Stimulated activated CD4-positive, alpha-beta T cell treated with anti-CD3 and anti-CD28 coated beads, Interleukin-1b, Interleukin-23, amount 100 ng/mL, for 1 hour (primary cell): ENCODE data around the gene ECE2.

Experiments used
- DNase-seq, 2 donors: peaks; one replicate each; pipeline ENCODE4 v3.0.0-alpha.2; 2020; ENCODE audit warnings: low read depth in 2 of 2

ECE2 gene

DNA sequence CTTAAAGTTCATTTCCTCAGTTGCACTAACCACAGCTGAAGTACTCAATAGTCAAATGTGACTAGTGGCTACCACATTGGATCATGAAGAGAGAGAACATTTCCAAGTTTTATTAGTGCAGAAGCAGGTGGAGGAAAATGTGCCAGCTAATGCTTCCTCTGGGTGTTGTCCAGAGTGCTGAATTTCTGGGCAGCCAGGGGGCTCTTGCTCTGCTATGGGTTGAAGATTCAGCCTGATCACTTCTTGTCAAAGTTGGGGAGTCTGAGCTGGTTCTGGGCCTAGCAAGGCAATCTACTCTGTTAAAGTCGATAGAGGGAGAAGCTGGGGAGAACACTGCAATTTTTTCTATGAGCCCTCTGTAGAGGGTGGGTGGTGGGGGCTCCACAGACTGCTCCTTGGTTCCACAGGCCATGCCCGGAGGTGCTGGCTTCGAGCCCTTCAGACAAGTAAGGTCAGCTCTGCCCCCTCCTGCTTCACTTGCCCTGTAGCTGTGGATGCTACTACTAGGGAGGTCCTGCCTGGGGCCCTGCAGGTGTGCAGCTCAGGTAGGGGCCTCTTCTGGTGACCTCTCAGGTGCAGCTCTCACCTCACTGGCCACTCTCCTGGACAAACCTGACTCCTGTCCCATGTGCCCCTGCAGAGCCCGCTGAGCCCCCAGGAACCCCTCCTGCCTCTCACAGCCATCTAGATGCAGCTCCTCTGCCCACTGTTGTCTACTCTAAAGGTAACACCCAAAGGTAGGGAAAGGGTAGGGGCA is 35.3 kb upstream of the ECE2 start:
- DNase-seq, result no peak

DNA sequence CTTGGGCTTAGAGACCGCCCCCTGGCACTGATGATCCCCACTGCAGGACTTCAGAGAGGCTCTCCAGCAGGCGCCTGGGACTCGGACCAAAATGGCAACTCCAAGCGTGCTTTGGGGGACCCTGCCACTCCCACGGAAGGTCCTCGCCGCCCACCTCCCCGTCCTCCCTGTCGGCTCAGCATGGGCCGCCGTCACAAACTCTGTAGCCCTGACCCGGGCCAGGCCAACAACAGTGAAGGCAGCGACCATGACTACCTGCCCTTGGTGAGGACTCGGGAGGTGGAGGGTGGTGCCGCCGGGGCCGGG is 34.7 kb upstream of the ECE2 start:
- DNase-seq, result no peak

DNA sequence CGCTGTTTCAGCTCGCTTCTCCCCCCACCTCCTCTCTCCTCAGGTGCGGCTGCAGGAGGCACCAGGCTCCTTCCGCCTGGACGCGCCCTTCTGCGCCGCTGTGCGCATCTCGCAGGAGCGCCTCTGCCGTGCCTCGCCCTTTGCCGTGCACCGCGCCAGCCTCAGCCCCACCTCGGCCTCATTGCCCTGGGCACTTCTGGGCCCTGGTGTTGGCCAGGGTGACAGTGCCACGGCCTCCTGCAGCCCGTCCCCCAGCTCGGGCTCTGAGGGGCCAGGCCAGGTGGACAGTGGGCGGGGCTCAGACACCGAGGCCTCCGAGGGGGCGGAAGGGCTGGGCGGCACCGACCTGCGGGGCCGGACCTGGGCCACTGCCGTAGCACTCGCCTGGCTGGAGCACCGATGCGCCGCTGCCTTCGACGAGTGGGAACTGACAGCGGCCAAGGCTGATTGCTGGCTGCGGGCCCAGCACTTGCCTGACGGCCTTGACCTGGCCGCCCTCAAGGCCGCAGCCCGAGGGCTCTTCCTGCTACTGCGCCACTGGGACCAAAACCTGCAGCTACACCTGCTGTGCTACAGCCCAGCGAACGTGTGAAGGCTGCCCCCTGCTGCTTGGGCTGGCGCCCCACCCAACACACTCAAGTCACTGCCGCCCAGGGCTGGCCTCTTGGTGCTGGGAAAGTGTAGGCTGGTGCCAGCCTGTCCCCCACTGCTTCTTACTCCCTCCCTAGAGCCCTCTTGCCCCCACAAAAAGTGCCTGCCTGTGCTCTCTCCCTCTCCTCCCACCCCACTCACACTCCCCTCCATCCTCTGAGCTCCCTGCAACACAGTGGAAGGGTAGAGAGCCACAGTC is 34.1 kb upstream of the ECE2 start:
- DNase-seq, result no peak

DNA sequence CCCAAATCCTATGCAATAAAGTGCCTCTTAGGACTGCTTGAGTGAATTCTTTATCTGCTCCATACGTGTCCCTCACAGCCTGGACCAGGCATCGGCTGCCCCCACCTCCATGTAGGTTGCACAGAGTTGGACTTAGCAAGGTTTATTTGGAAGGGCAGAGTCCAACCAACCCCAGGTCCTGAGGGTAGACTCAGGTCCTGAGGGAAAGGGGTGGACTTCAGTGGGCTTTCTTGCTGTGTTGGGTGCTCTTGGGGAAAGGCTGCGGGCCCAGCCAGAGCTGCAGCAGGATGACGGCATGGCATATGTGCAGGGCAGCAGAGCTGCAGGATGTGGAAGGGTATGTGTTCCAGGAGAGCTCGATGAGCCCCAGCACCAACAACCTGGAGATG is 33.5 kb upstream of the ECE2 start:
- no peak for DNase-seq

DNA sequence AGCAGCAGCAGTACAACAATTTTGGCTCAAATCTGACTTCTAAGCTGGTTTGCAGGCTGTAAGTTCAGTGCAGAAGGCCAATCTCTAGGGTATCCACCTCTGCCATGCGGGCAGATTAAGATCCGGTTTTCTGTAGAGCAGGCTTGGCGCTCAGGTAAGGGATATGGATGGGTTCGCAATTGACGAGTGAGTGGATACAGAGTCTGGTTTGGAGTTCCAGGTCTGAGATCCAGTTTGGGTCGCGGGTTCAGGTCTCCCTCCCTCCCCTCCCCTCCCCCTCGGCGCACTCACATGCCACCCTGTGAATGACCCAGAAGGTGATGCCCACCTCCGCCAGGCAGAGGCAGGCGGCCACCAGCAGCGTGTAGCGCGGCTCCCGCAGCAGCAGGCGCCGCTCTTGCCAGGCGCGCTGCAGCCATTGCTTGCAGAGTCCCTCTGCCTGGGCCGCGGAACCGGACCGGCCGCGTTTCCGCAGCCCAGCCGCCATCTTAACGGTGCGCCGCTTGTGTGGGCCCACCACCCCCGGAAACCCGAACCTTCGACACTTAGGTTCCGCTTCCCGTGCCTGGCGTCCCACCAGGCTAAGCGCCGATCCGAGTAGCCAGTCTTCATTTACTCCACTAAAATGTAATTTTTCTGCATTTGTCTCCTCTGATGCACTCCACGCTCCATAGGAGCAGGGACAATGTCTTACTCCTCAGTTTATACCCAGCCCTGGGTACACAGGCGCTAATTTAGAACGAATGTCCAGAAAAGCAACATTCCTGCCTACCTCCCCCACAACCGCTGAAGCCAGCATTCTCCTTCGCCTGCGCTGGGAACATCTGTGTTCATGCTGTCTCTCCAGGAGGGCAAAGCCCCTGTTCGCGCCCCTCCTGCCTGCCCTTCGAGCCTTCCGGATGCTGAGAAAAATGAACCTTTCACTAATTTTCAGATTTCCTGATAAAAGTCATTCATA is 27.1 kb upstream of the ECE2 start, which contains the start of gene ALG3:
Gene ALG3 (minus strand): TSS at position 509 of the 958 bp plus-strand sequence. CDS start 22 bp downstream, at position 487.
- DNase-seq, result peak; percentile 64 to 85

DNA sequence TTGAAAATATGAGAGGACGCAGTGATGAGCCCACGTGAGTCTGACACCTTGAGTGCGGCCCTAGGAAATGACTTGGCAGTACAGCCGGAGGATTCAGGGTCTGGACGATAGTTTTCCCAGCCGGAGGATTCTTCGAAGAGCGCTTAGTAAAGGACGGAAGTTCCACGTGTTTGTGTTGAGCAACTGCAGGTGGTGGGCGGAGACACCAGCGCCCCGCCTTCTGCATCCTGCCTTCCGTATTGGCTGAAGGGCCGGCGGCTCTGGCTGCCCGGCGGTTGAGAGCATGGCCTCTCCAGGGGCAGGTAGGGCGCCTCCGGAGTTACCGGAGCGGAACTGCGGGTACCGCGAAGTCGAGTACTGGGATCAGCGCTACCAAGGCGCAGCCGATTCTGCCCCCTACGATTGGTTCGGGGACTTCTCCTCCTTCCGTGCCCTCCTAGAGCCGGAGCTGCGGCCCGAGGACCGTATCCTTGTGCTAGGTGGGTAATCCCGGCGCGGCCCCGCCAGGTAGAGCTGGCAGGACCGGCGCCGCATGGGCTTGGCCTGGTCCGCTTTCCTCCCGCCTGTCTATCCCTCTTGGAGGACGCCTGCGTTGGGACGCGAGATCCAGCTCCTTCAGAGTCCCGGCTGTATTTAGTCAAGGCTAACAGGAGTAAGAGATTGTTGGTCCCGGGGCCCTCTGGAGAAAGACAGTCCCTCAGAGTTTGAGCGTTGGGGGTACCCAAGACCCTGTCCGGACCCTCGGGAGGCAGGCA is 26.2 kb upstream of the ECE2 start, which contains the start of gene EEF1AKMT4:
Gene EEF1AKMT4 (plus strand): TSS at position 261 of the 755 bp plus-strand sequence. CDS start 23 bp downstream, at position 284.
- DNase-seq, result peak; percentile 82 to 91

DNA sequence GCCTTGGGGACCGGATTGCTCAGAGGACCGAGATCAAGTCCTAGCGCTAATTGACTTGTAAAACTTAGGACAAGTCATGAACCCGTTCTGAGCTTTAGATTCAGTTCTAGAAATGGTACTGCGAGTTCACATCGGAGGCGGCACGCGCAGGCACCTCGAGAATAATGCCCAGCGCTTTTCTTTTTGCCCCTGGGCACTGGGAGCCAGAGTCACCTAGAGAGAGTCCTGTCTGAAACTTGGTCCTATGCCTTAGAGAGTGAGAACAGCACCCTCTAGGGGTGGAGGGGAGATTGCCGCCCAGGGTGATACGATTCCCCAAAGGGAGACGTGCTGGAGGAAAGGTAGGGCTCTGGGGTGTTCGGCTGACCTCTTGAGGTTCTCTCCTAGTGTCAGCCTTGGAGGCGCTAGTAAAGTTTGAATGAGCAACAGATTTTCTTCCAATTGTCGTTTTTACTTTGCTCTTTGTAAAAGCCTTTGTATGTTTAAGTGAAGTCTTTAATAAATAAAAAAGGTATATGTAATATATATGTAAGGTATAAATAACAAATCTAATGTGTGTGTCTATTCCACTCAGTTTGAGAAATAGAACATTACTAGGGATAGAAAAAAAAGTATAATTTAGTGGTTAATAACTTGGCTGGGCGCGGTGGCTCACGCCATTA is 25.5 kb upstream of the ECE2 start:
- DNase-seq, result peak; percentile 77 to 80

DNA sequence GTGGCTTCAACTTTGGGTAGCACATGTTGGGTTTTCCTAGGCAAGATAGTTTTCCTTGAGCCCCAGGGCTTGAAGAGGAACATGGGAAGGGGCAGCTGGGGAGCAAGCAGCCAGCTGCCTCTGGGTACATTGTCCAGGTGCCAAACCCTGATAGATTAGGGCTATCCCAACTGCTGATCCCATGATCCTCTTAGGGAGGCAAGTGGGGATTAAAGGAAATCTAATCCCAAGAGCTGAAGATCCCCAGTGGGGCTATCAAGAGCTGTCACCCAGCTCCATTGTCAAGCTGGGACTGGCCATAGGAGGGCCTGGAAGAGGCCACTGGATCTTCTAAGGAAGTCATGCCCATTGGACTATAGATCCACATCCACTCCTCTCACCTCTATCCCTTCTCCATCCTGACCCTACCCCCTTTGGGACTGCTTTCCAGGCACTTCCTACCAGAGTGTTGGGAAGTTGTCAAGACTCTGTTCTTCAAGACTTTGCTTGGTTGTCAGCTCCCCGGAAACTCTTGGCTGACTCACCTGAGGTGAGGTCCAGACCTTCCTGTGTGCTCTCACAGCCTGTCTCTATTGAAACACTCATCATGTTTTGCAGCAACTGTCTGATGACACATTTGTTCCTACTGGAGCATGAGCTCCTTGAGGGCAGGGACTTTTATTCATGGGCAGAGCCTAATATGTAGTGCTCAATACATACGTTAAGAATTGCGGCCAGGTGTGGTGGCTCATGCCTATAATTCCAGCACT is 20.4 kb upstream of the ECE2 start:
- DNase-seq, result no peak

DNA sequence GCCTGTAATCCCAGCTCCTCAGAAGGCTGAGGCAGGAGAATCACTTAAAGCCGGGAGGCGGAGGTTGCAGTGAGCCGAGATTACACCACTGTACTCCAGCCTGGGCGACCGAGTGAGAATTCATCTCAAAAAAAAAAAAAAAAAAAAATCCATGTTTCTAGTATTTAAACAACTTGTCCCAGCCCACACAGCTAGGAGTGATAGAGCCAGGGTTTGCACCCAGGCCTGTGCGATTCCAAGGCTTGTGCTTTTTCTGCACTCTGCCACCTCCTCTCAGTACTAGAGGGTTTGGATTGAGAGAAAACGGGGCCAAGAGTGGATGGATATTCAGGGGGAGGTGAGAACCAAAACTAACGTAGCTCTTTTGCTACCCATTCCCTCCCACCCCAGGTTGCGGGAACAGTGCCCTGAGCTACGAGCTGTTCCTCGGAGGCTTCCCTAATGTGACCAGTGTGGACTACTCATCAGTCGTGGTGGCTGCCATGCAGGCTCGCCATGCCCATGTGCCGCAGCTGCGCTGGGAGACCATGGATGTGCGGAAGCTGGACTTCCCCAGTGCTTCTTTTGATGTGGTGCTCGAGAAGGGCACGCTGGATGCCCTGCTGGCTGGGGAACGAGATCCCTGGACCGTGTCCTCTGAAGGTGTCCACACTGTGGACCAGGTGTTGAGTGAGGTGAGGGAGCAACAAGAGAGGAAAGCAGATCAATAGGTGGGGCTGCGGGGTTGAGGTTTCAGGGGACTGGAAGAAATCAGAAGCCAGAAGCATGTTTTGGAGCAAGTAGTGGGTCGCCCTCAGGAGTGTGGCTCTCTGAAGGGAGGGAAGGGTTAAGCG is 18.5 kb upstream of the ECE2 start:
- DNase-seq, result no peak

DNA sequence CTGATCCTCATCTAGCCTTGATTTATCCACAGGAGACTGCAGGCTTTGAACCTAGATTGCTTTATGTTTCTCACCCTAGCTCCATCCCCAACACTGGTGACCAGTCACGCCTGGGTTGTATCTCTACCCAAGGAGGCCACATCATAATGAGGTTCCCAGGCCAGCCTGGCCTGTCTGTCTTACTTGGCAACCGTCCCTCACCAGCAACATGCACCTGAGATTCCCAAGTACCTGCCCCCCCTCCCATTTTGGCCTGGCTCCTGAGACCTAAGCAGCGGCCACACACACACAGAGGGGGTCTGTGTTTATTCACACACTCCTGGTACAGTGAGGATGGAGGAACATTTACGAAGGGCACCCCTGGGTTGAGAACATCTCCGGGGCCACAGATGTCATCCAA is 16.9 kb upstream of the ECE2 start:
- no peak for DNase-seq

DNA sequence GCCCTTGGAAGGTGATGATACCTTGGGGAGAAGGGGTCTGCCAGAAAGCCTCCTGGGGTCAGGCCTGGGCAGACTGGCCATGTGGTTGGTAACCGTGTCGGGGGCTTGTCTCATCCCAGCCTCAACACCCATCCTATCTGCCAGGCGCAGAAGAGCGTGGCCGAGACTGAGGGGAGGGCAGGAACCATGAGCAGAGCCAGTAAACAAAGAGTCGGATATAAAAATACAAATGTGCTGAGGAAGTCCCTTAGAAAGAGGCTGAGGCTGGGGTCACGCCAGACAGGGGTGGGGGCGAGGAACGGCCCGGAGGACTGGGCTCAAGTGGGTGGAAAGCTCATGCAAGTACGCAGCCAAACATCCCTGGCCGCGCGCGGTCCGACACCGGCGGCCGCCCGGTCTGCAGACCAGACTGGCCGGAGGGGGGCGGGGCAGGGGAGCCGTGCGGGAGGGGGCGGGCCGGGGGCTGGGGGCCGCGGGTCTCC is 16.4 kb upstream of the ECE2 start:
- no peak for DNase-seq

DNA sequence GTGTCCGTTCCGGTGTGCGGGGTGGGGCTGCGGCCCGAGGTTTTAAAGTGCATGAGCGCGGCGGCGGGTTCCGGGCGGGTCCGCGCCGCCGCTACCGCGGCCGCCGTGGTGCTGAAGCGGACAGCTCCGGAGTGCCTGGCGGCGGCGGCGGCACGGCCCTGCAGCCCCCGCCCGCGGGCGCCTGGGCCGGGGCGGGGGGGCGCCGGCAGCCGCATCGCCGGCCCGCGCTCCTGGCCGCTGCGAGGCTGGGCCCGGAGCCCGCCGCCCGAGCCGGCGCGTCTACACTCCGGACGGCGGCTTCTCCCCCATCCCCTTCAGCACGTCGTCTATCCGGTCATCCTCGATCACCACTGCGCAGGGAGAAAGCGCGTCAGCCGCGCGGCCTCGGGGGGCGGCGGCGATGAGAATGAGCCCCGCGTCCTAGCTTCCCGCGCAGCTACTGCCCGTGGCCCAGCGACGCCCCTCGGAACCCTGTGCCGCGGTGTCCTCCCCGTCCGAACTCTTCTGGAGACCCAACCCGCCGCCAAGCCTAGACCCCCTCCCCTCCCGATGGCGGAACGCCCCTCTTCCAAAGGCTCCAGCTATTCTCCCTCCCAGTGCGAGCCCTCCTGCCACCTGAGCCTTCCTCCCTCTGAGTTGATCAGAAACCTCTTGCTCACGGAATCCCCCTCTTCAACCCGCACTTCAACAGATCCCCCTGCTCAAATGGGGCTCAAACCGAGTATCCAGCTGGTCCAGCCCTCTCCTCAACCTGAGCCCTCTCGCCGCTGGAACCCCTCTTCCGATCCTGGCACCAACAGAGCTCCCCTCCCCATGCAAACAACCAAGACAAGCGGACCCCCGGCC is 15.7 kb upstream of the ECE2 start:
- no peak for DNase-seq

DNA sequence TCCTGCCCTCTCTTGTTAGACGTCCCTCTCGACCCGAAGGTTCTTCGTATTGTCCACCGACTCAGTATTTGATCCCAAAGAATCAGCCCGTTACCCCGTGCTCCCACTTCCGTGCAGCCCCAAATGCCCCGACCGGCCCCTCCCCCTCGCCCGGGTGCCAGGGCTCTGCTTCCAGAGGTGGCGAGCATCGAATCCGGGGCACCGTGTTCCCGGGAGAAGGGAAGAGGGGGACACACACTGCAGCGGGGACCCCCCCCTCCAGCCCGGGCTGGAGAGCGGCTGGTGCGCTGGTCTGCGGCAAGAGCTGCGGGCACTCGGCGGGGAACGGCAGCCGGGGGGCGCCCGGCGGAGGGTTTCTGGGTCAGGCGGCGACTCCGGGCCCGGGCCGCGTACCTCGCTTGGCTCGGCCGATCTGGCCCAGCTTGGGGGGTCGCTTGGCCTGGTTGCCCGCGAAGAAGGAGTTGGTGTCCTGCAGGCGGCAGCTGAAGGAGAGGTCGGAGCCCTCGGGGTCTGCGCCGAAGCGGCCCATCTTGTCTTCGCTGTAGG is 15.0 kb upstream of the ECE2 start:
- no peak for DNase-seq

DNA sequence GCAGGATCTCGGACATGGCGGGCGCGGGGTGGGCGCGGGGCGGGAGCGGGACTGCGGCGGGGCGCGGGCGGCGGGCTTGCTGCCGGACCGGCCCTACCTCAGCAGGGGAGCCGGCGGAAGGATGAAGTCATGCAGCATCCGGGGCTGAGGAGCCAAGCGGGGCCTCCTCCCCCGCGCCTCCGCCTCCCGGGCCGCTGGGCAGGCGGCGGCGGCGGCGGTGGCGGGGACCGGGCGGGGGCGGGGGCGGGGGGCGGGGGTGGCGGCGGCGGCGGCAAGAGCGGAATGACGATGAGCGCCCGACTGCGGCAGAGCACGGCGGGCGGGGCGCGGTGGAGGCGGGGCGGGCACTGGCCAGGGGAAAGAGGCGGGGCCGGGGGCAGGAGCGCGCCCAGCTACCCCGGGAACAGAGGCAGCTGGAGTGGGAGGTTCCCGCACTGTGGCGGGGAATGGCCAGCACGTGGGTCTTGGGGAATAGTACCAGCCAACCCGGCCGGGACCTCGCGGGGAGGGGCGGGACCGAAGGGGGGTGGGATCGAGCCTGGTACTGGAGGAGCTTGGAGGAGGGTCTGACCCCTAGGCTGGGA is 14.5 kb upstream of the ECE2 start, which contains the start of gene CAMK2N2:
Gene CAMK2N2 (minus strand): TSS at position 284 of the 584 bp plus-strand sequence. CDS start 268 bp downstream, at position 16.
- no peak for DNase-seq

DNA sequence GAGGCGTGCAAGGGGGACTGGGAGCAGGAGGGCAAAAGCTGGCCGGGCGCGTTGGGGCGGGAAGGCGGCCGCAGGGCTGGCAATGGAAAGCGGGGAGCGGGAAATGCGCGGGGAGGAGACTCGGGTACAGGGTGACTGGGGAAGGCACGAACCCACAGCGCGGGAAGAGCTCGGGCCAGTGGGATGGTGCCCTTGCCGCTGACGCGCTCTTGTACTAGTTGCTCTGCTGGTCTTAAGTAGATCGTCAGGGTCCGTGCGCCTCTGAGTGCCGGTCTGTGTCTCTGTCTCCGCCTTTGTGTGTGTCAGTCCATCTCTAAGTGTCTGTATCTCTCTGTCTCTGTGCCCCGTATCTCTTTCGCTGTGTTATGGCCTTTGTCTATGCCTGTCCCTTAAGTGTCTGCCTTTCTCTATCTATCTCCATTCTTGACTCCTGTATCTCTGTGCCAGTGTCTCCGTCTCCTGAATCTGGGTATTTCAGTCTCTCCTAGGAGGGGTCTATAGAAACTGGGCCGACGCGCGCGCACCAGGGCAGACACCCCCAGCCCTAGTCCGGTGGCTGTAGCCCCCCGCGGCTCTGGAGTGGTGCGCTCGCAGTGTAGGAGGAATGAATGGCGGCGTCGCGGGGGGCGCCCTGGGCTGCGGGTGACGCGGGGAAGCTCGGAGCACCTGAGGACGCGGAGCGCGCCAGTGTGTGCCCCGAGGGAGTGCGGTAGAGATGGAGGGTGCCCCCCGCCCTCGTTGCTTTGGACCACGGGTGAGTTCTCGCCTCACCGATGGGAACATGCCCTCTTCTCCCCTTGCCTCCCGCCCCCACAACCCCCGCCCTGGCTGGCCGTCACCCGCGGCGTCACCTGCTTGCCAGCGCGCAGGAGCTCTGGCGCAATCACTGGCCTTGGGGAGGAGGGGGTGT is 13.7 kb upstream of the ECE2 start:
- no peak for DNase-seq

DNA sequence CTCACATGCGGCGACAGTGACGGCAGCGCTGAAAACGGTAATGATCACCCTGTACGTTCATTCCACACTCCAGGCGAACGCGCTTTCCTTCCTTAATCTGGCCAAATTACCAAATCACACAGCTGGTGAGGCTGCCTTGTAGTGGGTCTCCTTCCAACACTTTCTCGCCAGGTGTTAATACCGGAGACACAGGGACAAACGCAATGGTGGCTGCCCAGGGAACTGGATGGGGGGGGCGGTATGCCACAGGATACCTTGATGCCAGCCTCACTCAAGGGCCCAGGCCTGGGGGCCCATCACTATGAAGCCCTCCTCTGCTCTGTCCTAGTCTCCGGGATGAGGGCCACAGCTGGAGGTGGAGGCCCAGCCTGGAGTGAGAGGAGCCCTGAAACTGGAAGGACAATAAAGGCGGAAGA is 13.1 kb upstream of the ECE2 start:
- no peak for DNase-seq
